ENCODE data around the gene SLC44A4.
A peak's percentile ranks its signal among the peaks of the same experiment; 100 is the strongest.

SLC44A4 gene

DNA sequence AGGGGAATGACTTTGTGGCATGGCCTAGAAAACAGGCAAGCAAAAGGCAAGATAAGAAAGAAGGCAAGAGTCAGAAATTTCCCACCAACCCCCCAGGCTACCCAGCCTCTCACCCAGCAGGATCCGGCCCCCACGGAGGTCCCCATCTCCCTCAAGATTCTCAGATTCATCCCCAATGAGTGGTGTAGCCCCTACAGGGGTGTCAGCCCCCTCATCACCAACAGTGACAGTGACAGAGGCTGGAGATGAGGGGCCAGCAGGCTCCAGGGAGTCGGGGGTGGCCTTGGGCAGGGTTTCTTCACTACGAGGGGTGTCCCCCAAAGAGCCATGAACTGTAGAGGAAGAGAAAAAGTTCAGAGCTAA is 17.7 kb upstream of the SLC44A4 start:
- peak overlapping the region; percentile 65 for H3K4me3 ChIP-seq (replicated peaks; ENCODE audit: low read depth, low read length)
- TF ChIP-seq, protein P1, sequence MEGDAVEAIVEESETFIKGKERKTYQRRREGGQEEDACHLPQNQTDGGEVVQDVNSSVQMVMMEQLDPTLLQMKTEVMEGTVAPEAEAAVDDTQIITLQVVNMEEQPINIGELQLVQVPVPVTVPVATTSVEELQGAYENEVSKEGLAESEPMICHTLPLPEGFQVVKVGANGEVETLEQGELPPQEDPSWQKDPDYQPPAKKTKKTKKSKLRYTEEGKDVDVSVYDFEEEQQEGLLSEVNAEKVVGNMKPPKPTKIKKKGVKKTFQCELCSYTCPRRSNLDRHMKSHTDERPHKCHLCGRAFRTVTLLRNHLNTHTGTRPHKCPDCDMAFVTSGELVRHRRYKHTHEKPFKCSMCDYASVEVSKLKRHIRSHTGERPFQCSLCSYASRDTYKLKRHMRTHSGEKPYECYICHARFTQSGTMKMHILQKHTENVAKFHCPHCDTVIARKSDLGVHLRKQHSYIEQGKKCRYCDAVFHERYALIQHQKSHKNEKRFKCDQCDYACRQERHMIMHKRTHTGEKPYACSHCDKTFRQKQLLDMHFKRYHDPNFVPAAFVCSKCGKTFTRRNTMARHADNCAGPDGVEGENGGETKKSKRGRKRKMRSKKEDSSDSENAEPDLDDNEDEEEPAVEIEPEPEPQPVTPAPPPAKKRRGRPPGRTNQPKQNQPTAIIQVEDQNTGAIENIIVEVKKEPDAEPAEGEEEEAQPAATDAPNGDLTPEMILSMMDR (IDR thresholded peaks at IDR 0.05; ENCODE audit: low read depth, low read length, missing control alignments), result no peak
- DNase-seq (ENCODE audit: extremely low read depth, low read depth), result no peak

DNA sequence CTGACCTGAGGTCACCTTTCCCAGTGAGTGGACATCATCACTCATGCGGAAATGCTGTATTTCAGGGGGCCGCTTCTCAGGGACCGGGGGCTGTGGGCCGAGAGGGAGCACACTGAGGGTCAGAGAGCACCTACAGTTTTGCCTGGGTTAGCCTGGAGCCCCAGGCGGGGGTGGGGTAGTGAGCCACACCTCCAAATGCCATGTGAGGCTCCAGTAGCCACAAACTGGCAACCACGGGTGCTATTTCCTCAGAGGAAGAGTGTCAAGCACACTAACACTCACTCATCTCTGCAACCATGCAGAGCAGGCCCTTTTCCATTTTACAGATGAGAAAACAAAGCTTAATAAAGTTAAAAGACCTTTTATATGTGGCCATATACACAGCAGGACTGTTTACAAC is 14.0 kb upstream of the SLC44A4 start:
- DNase-seq (ENCODE audit: extremely low read depth, low read depth), result no peak
- no peak overlapping the region for H3K4me3 ChIP-seq (replicated peaks; ENCODE audit: low read depth, low read length)
- TF ChIP-seq, protein P1 (IDR thresholded peaks at IDR 0.05; ENCODE audit: low read depth, low read length, missing control alignments), result no peak

DNA sequence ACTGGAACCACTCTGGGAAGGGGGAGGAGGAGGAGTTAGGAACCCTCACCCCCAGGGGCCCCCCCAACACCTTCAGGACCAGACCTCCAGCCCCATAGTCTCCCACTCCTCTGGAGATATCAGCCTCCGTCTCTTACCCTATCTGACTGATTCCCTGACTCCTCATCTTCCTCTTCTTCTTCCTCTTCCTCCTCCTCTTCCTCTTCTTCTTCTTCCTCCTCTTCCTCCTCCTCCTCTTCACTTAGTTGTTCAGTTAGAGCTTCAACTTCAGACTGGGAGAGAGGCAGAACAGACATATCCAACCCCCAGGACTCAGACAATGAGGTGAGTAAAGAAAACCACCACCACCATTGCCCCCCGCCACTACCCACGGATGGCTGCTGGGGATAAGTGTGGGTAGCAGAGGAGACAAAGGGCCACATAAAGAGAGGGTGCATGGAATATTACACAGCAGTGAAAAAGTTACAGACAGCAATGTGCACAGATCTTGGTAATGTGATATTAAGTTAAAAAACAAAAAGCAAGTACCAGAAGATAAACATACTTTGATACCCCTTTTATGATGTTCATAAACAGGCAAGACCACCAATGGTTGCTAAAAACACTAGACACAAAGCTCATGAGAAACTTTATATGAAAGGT is 10.7 kb upstream of the SLC44A4 start:
- TF ChIP-seq, protein P1 (IDR thresholded peaks at IDR 0.05; ENCODE audit: low read depth, low read length, missing control alignments), result no peak
- DNase-seq (ENCODE audit: extremely low read depth, low read depth), result no peak
- no peak overlapping the region for H3K4me3 ChIP-seq (replicated peaks; ENCODE audit: low read depth, low read length)

DNA sequence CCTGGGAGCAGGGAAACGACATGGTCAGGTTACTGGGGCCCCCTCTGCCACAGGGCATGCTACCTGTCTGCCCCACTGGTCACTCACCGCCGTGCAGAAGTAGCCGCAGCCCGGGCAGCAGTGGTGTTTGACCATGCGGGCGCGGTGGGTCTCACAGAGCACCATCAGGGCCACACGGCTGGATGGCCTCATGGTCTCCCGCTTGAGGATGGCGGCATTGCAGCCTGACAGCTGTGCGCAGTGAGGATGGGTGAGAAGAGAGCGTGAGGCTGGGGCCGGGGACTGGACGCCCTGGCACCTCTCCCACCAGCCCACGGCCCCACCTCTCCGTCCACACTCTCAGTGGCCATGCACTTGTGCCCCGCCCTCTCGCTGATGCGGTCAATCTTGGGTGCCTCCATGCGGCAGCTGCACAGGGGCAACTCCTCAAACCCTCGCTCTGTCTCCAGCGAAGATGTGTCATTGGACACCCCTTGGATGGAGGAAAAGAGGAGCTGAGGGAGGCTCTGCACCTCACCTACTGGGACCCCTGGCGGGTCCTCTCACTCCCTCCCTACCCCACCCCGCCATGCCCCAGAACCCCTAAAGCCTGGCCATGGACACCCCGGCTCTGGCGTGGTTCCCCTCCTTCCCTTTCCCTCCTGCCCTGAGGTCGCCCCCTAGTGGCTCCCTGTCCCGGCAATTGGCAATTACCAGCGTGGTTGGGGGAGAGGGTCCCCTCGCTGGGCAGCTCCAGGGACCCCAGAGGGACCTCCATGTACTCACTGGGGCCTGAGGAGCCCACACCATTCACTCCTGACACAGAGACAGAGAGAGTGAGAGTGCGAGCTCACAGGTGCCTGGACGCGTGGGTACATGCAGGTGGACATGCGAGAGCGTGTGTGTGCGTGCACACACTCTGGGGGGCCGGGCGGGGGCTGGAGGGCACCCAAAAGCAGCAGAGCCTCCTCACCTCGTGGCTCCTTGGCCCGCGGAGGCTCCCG is 9.8 kb upstream of the SLC44A4 start:
- TF ChIP-seq, protein P1 (IDR thresholded peaks at IDR 0.05; ENCODE audit: low read depth, low read length, missing control alignments), result peak; percentile 82
- H3K4me3 ChIP-seq (replicated peaks; ENCODE audit: low read depth, low read length), result no peak overlapping the region
- no peak for DNase-seq (ENCODE audit: extremely low read depth, low read depth)

DNA sequence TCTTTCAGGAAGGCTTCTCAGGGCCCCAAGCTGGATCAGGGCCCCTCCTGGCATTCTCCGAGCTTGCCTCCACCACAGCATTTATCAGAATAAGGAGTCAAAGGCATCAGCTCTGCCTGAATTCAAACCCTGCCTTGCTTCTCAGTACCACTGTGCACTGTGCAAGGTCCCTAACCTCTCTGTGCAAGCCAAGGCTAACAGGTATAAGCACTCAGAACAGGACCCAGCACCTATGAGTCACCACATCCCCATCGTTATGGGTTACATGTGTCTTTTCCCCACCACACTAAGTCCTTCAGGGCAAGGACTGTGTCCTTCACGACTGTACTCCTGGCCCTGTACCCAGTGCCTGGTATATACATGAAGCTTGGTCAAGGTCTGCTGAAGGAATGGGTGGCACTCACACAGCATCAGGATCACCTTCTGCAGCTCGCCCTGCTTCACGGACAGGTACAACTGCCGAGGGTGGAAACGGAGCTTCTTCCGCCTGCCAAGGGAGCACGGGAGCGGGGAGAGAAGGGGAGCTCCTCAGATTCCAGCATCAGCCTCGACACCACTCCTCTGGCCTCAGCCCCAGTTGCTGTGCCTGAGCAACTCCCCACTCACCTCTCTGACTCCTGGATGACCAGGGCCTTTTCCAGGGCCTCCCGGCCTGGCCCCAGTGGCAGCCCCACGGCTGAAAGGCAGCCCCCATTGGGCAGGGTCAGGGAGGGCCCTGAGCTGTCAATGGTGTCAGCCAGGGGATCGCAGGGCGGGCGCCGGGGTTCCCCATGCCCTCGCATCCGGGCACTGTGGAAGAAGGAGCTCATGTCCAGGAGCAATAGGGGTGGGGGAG is 8.6 kb upstream of the SLC44A4 start:
- TF ChIP-seq, protein P1 (IDR thresholded peaks at IDR 0.05; ENCODE audit: low read depth, low read length, missing control alignments), result no peak
- no peak for DNase-seq (ENCODE audit: extremely low read depth, low read depth)
- H3K4me3 ChIP-seq (replicated peaks; ENCODE audit: low read depth, low read length), result no peak overlapping the region

DNA sequence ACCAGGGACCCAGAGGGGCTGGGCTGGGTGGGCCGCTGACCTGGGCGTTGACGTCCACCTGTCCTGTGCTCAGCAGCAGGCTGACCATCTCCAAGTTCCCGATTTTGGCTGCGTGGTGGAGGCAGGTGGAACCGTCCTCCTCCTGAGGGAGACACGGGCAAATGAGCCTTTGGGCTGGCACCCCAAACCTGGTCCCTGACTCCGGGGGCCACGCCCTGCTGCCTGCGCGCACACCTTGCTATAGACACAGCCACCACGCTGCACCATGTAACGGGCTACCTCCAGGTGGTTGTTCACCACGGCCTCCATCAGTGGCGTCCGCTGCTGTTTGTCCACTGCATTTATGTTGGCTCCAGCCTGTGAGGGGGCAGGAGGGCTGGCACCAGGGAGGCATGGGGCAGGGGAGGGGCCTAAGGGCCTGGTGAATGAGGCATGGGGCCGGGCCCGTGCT is 7.8 kb upstream of the SLC44A4 start:
- DNase-seq (ENCODE audit: extremely low read depth, low read depth), result no peak
- H3K4me3 ChIP-seq (replicated peaks; ENCODE audit: low read depth, low read length), result no peak overlapping the region
- TF ChIP-seq, protein P1 (IDR thresholded peaks at IDR 0.05; ENCODE audit: low read depth, low read length, missing control alignments), result no peak
